A549 (cell line): Measurements from ENCODE around the gene PRDM12. TPM values are rescaled to one million over a fixed set of nuclear protein-coding genes. Genes with fewer than 3 reads are reported as not detected.
A peak's percentile ranks its signal among the peaks of the same experiment; 100 is the strongest.

Experiments
- ATAC-seq, 2 experiments: fragments of 200-7000 bp in 1 of 2; fragments of >200 bp in 1 of 2; cut with Nextera tagmentation in 1 of 2; cut with Tn5 transposase in 1 of 2; 3 replicates each; pipeline versions ENCODE4 v1.8.0 to v1.9.1; 2018 to 2020; ENCODE audit warnings: mild to moderate bottlenecking in 1 of 2, moderate library complexity in 1 of 2
- CTCF ChIA-PET: fragments of 300-600 bp; sonication (Branson Sonifier 250); formaldehyde crosslinking; extraction: SDS; loops from one replicate; lab custom pipeline; 2021; ENCODE audit warnings: antibody characterized with exemption, inconsistent platforms; lab: Yijun Ruan, JAX
- POLR2A ChIA-PET: fragments of 350-600 bp; formaldehyde crosslinking; extraction: SDS; loops from one replicate; lab custom pipeline; 2021; ENCODE audit warnings: antibody characterized with exemption, inconsistent platforms; lab: Yijun Ruan, JAX
- DNase-seq, 2 experiments: peaks; one replicate each; pipeline versions ENCODE4 v3.0.0 to v3.0.0-alpha.2; 2011 to 2016; ENCODE audit warnings: low read depth in 1 of 2, low spot score in 1 of 2
- FAIRE-seq: peaks from 2 replicates; lab custom pipeline; 2011; peaks lifted over from hg19 to GRCh38; lab: Jason Lieb, UNC
- H3K27ac ChIP-seq, 2 experiments: fragments of >200 bp; sonication (Bioruptor Twin); formaldehyde crosslinking; 3 replicates each; pipeline ENCODE4 v1.5.1; 2016 to 2017
- H3K4me1 ChIP-seq: fragments of >200 bp; sonication (Bioruptor Twin); formaldehyde crosslinking; 3 replicates; pipeline ENCODE4 v1.6.1; 2016
- H3K4me2 ChIP-seq: fragments of >200 bp; sonication (Bioruptor Twin); formaldehyde crosslinking; 3 replicates; pipeline ENCODE4 v1.6.1; 2016
- H3K4me3 ChIP-seq: fragments of >200 bp; sonication (Bioruptor Twin); formaldehyde crosslinking; 3 replicates; pipeline ENCODE4 v1.5.1; 2016
- H3K9me3 ChIP-seq: fragments of >200 bp; sonication (Bioruptor Twin); formaldehyde crosslinking; 3 replicates; pipeline ENCODE4 v1.6.1; 2016
- ATOH8 ChIP-seq: fragments of 250-450 bp; sonication (Bioruptor Pico); IDR thresholded peaks from 2 replicates; pipeline ENCODE4 v1.5.0; 2020; ENCODE audit warnings: low read depth, mild to moderate bottlenecking, moderate library complexity
- CBX8 ChIP-seq: fragments of 200-600 bp; sonication (generic); IDR thresholded peaks from 2 replicates; pipeline ENCODE4 v1.6.1; 2016
- CTCF ChIP-seq: fragments of >200 bp; sonication (Bioruptor Twin); formaldehyde crosslinking; IDR thresholded peaks from 3 replicates; pipeline ENCODE4 v1.5.1; 2016
- E2F6 ChIP-seq: IDR thresholded peaks from 2 replicates; pipeline ENCODE4 v1.6.1; 2012; ENCODE audit warnings: low read depth, borderline replicate concordance
- ELK1 ChIP-seq: fragments of 150-350 bp; IDR thresholded peaks from 2 replicates; pipeline ENCODE4 v1.6.1; 2014; ENCODE audit warnings: low read depth, mild to moderate bottlenecking, low read length
- FOSL2 ChIP-seq, 2 experiments: fragments of 450-650 bp in 1 of 2; fragments of >200 bp in 1 of 2; sonication (Bioruptor Twin) in 1 of 2; formaldehyde crosslinking; IDR thresholded peaks; 2 replicates each; pipeline versions ENCODE4 v1.5.0 to v1.6.1; 2016 to 2020; ENCODE audit warnings: mild to moderate bottlenecking in 1 of 2, moderate library complexity in 1 of 2
- HMGXB4 ChIP-seq: fragments of 250-450 bp; sonication (Bioruptor Pico); IDR thresholded peaks from 2 replicates; pipeline ENCODE4 v1.5.0; 2021; ENCODE audit warnings: mild to moderate bottlenecking, moderate library complexity, borderline replicate concordance
- HOXB5 ChIP-seq: fragments of 250-450 bp; sonication (Bioruptor Pico); IDR thresholded peaks from 2 replicates; pipeline ENCODE4 v1.5.0; 2020; ENCODE audit warnings: mild to moderate bottlenecking, moderate library complexity
- KDM5A ChIP-seq: fragments of 200-600 bp; sonication (generic); IDR thresholded peaks from 2 replicates; pipeline ENCODE4 v1.6.1; 2016; ENCODE audit warnings: antibody characterized with exemption, mild to moderate bottlenecking
- NFE2L2 ChIP-seq: fragments of 150-350 bp; conservative IDR thresholded peaks from 2 replicates; pipeline ENCODE4 v1.6.1; 2014; ENCODE audit warnings: low read length
- RAD21 ChIP-seq, 2 experiments: fragments of >200 bp in 1 of 2; sonication (Bioruptor Twin) in 1 of 2; formaldehyde crosslinking in 1 of 2; IDR thresholded peaks in 1 of 2; conservative IDR thresholded peaks in 1 of 2; 2 replicates in 1 of 2; 3 replicates in 1 of 2; pipeline ENCODE4 v1.6.1; 2012 to 2018; ENCODE audit warnings: inconsistent platforms in 1 of 2
- RARB ChIP-seq: fragments of 250-450 bp; sonication (Bioruptor Pico); IDR thresholded peaks from 2 replicates; pipeline ENCODE4 v1.8.0; 2021; ENCODE audit warnings: mild to moderate bottlenecking, moderate library complexity
- REST ChIP-seq: fragments of 200-600 bp; sonication (generic); IDR thresholded peaks from 2 replicates; pipeline ENCODE4 v1.6.1; 2016; ENCODE audit warnings: antibody characterized with exemption, mild to moderate bottlenecking, moderate library complexity
- SMC3 ChIP-seq: fragments of >200 bp; sonication (Bioruptor Twin); formaldehyde crosslinking; IDR thresholded peaks from 3 replicates; pipeline ENCODE4 v1.6.1; 2018; ENCODE audit warnings: inconsistent platforms
- USF2 ChIP-seq: fragments of 450-650 bp; IDR thresholded peaks from 2 replicates; pipeline ENCODE4 v1.6.1; 2014; ENCODE audit warnings: antibody characterized with exemption
- ZC3H11A ChIP-seq: fragments of 450-650 bp; IDR thresholded peaks from 2 replicates; pipeline ENCODE4 v1.6.1; 2014; ENCODE audit warnings: antibody characterized with exemption, mild to moderate bottlenecking
- ZFP36 ChIP-seq: fragments of 450-650 bp; IDR thresholded peaks from 2 replicates; pipeline ENCODE4 v1.6.1; 2014; ENCODE audit warnings: borderline replicate concordance; ENCODE audit not compliant: partially characterized antibody
- WGBS: methylation state at CpG from one replicate; pipeline ENCODE4 v1.1.6; 2017; ENCODE audit errors: missing lambda C conversion rate; 5-methylcytosine and 5-hydroxymethylcytosine counted together
- polyA plus RNA-seq, 4 experiments: library from polyadenylated mRNA; depleted of rRNA in 3 of 4; stranded (reverse); fragments of >200 nt; fragmentation: RNase III in 1 of 4; extraction: RNeasy Plus Mini Kit Qiagen cat#74134 plus additional on column Dnase treatment in 1 of 4; gene quantifications; 2 replicates in 3 of 4; 3 replicates in 1 of 4; pipeline ENCODE4 v1.2.3, GENCODE V29; 2011 to 2017

Gene PRDM12
- polyA plus RNA-seq, 2 of the 4 experiments (the other 2 are of a cell fraction) = 0.09 to 0.17 TPM

GRCh38 chr9:130703501-130703900, 39.1 kb downstream of the PRDM12 start (continued):
- TF ChIP-seq FOSL2 (IDR thresholded peaks at IDR 0.05) = no peak
- TF ChIP-seq FOSL2 (CRISPR knock-in tag; IDR thresholded peaks at IDR 0.05) = no peak
- no peak for TF ChIP-seq ATOH8 (CRISPR knock-in tag)
- no peak for TF ChIP-seq CBX8
- TF ChIP-seq RARB = no peak

GRCh38 chr9:130707225-130707976, 43.0 kb downstream of the PRDM12 start:
- 40% methylated on average over 9 of the region's 9 CpGs for WGBS
- DNase-seq = peak; percentile 33 to 68
- ChIA-PET CTCF (interaction anchor here (0.5 to 10.8 kb wide), 62 partner anchors 8 to 1696 kb away, joined by 3 to 176 read pairs (median 4); partner anchors contain the start of genes ABL1 and EXOSC2), POLR2A (interaction anchor here (0.9 kb wide), 1 partner anchor 17 kb away, joined by 3 read pairs; no protein-coding TSS in a partner anchor)
- Histone ChIP-seq H3K4me3 (no peak overlapping the region), H3K4me2 (no peak overlapping the region), H3K27ac (no peak overlapping the region), H3K9me3 (no peaks in the 10 kb centered on the region), H3K4me1 (peaks cover 11% of the 10 kb centered on the region; the same call in 1 of the 3 replicates)
- FAIRE-seq = no peak
- peak; percentile 80 to 85 for ATAC-seq
- no peak for TF ChIP-seq KDM5A
- no peak for TF ChIP-seq ZFP36
- TF ChIP-seq ZC3H11A = no peak
- TF ChIP-seq NFE2L2 = no peak
- TF ChIP-seq FOSL2 (IDR thresholded peaks at IDR 0.05) = no peak
- TF ChIP-seq FOSL2 (CRISPR knock-in tag; IDR thresholded peaks at IDR 0.05) = no peak
- TF ChIP-seq HMGXB4 (CRISPR knock-in tag) = no peak
- peak; percentile 95 for TF ChIP-seq CTCF
- peak; percentile 76 for TF ChIP-seq RAD21 (conservative IDR thresholded peaks at IDR 0.05 in 1 of 2, IDR thresholded peaks at IDR 0.05 in 1 of 2)
- no peak for TF ChIP-seq USF2
- no peak for TF ChIP-seq HOXB5 (CRISPR knock-in tag)
- TF ChIP-seq E2F6 = no peak
- TF ChIP-seq REST = no peak
- TF ChIP-seq SMC3 = peak; percentile 74
- no peak for TF ChIP-seq ELK1
